K562 (cell line): ENCODE measurements around the gene NUMB.

ENCODE experiments used
- CBX2 ChIP-seq: fragments of 200-600 bp; sonication (generic); IDR thresholded peaks from one replicate; pipeline ENCODE4 v1.6.1; 2012; ENCODE audit warnings: mild to moderate bottlenecking, low read length, inconsistent platforms; ENCODE audit not compliant: insufficient read depth, poor library complexity, severe bottlenecking
- HNRNPL ChIP-seq: fragments of 200-400 bp; formaldehyde crosslinking; IDR thresholded peaks from 2 replicates; pipeline ENCODE4 v1.6.1; 2017; ENCODE audit warnings: low read depth, mild to moderate bottlenecking, low read length
- PYGO2 ChIP-seq: fragments of 450-650 bp; IDR thresholded peaks from 2 replicates; pipeline ENCODE4 v1.6.1; 2016; ENCODE audit warnings: mild to moderate bottlenecking, missing genetic modification characterization, moderate library complexity, missing compliant biosample characterization
- SMARCC2 ChIP-seq: fragments of 450-650 bp; IDR thresholded peaks from 2 replicates; pipeline ENCODE4 v1.6.1; 2017; ENCODE audit warnings: antibody characterized with exemption, moderate library complexity, mild to moderate bottlenecking, low read depth
- ZNF140 ChIP-seq: fragments of 250-450 bp; sonication (Bioruptor Pico); IDR thresholded peaks from 2 replicates; pipeline ENCODE4 v1.8.0; 2021; ENCODE audit warnings: moderate library complexity, mild to moderate bottlenecking, inconsistent platforms
- TF ChIP-seq, protein P1 (sequence below), 3 experiments: IDR thresholded peaks in 2 of 3; conservative IDR thresholded peaks in 1 of 3; 2 replicates each; pipeline ENCODE4 v1.5.1; 2011 to 2012; ENCODE audit warnings: low read length in 3 of 3, mild to moderate bottlenecking in 3 of 3, control low read depth in 2 of 3, improper control_type of control experiment in 1 of 3, inconsistent platforms in 1 of 3, low read depth in 1 of 3, mixed read lengths in 1 of 3, moderate library complexity in 1 of 3; ENCODE audit not compliant: insufficient read depth in 2 of 3

DNA sequence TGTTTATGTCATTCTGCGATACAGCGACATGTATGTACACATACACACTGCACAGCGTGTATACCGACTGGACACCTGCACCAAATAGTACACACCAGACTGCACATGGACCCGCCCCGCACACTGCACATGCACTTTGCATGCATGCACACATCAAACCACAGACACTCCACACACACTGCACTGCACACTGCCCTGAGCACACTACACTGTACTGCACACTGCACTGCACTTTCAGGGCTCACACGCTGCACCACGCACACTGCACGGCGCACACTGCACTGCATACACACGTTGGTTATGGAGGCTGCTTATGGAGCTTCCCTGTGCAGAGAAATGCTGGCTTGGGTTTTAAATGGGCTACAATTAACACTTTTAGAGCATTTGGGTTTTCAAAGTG lies 219.4 kb downstream of the NUMB start:
- TF ChIP-seq HNRNPL = no peak
- TF ChIP-seq, protein P1, sequence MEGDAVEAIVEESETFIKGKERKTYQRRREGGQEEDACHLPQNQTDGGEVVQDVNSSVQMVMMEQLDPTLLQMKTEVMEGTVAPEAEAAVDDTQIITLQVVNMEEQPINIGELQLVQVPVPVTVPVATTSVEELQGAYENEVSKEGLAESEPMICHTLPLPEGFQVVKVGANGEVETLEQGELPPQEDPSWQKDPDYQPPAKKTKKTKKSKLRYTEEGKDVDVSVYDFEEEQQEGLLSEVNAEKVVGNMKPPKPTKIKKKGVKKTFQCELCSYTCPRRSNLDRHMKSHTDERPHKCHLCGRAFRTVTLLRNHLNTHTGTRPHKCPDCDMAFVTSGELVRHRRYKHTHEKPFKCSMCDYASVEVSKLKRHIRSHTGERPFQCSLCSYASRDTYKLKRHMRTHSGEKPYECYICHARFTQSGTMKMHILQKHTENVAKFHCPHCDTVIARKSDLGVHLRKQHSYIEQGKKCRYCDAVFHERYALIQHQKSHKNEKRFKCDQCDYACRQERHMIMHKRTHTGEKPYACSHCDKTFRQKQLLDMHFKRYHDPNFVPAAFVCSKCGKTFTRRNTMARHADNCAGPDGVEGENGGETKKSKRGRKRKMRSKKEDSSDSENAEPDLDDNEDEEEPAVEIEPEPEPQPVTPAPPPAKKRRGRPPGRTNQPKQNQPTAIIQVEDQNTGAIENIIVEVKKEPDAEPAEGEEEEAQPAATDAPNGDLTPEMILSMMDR (IDR thresholded peaks at IDR 0.05 in 2 of 3, conservative IDR thresholded peaks at IDR 0.05 in 1 of 3; ENCODE audit: insufficient read depth in 2 of 3, low read depth in 1 of 3, low read length in 3 of 3) = no peak
- TF ChIP-seq PYGO2 (tag) = no peak
- no peak for TF ChIP-seq ZNF140 (CRISPR knock-in tag)
- TF ChIP-seq SMARCC2 = no peak
- no peak for TF ChIP-seq CBX2
